RWPE2 (cell line): ENCODE results near the gene VIT.

Experiments
- ATAC-seq: fragments of 200-7000 bp; cut with Tn5 transposase; 3 replicates; pipeline ENCODE4 v1.9.1; 2021; ENCODE audit warnings: low read depth
- DNase-seq: peaks from one replicate; pipeline ENCODE4 v3.0.0-alpha.2; 2020; ENCODE audit warnings: low spot score
- H3K27ac ChIP-seq: fragments of 450-650 bp; 2 replicates; pipeline ENCODE4 v1.5.1; 2017; ENCODE audit warnings: mild to moderate bottlenecking; ENCODE audit not compliant: poor library complexity, severe bottlenecking
- H3K27me3 ChIP-seq: fragments of 250-450 bp; sonication (Bioruptor Pico); 2 replicates; pipeline ENCODE4 v1.5.1; 2021; ENCODE audit warnings: mild to moderate bottlenecking, moderate library complexity; ENCODE audit not compliant: insufficient read depth, poor library complexity, severe bottlenecking
- H3K36me3 ChIP-seq: fragments of 250-450 bp; sonication (Bioruptor Pico); 2 replicates; pipeline ENCODE4 v1.5.1; 2020; ENCODE audit warnings: low read depth, mild to moderate bottlenecking, moderate library complexity
- H3K4me1 ChIP-seq: fragments of 250-450 bp; sonication (Bioruptor Pico); 2 replicates; pipeline ENCODE4 v1.5.1; 2021; ENCODE audit warnings: mild to moderate bottlenecking, moderate library complexity; ENCODE audit not compliant: insufficient read depth, poor library complexity, severe bottlenecking
- H3K4me3 ChIP-seq: fragments of 250-450 bp; sonication (Bioruptor Pico); 2 replicates; pipeline ENCODE4 v1.5.1; 2021; ENCODE audit warnings: mild to moderate bottlenecking, moderate library complexity; ENCODE audit not compliant: severe bottlenecking
- H3K9me3 ChIP-seq: fragments of 250-450 bp; sonication (Bioruptor Pico); 2 replicates; pipeline ENCODE4 v1.5.1; 2021; ENCODE audit warnings: mild to moderate bottlenecking, moderate library complexity; ENCODE audit not compliant: severe bottlenecking
- CTCF ChIP-seq: fragments of 450-650 bp; IDR thresholded peaks from one replicate; pipeline ENCODE4 v1.5.1; 2017; ENCODE audit warnings: mild to moderate bottlenecking, moderate library complexity; ENCODE audit not compliant: poor library complexity, severe bottlenecking

Gene VIT

GRCh38 chr2:36753706-36754221, 57.3 kb downstream of the VIT start:
- no peak overlapping the region for H3K27ac ChIP-seq
- ATAC-seq (no peak), DNase-seq (no peak)
- no peaks in the 10 kb centered on the region for H3K9me3 ChIP-seq
- no peak overlapping the region for H3K4me3 ChIP-seq
- peaks cover 3% of the 10 kb centered on the region for H3K4me1 ChIP-seq
- no peaks in the 10 kb centered on the region for H3K36me3 ChIP-seq
- TF ChIP-seq CTCF: no peak
- no peaks in the 10 kb centered on the region for H3K27me3 ChIP-seq

GRCh38 chr2:36754578-36754977, 58.1 kb downstream of the VIT start:
- Histone ChIP-seq H3K4me3 (no peak overlapping the region), H3K27ac (no peak overlapping the region), H3K9me3 (no peaks in the 10 kb centered on the region), H3K4me1 (peaks cover 3% of the 10 kb centered on the region), H3K36me3 (no peaks in the 10 kb centered on the region), H3K27me3 (no peaks in the 10 kb centered on the region)
- no peak for DNase-seq
- no peak for ATAC-seq
- no peak for TF ChIP-seq CTCF

- DNase-seq (no peak), ATAC-seq (no peak)
- TF ChIP-seq CTCF: no peak
- Histone ChIP-seq H3K27ac (no peak overlapping the region), H3K36me3 (no peaks in the 10 kb centered on the region), H3K4me1 (peaks cover 3% of the 10 kb centered on the region), H3K27me3 (no peaks in the 10 kb centered on the region), H3K9me3 (no peaks in the 10 kb centered on the region), H3K4me3 (no peak overlapping the region)
These were observed 59.9 kb downstream of the VIT start for GRCh38 chr2:36756438-36756837.

GRCh38 chr2:36762764-36763490, 66.4 kb downstream of the VIT start:
- H3K4me1 ChIP-seq: no peaks in the 10 kb centered on the region
- no peaks in the 10 kb centered on the region for H3K27me3 ChIP-seq
- no peak for TF ChIP-seq CTCF
- H3K36me3 ChIP-seq: no peaks in the 10 kb centered on the region
- H3K9me3 ChIP-seq: no peaks in the 10 kb centered on the region
- H3K4me3 ChIP-seq: no peak overlapping the region
- ATAC-seq (no peak), DNase-seq (no peak)
- no peak overlapping the region for H3K27ac ChIP-seq

GRCh38 chr2:36769106-36769505, 72.6 kb downstream of the VIT start:
- no peak for DNase-seq
- no peaks in the 10 kb centered on the region for H3K36me3 ChIP-seq

More at GRCh38 chr2:36769106-36769505, 72.6 kb downstream of the VIT start:
- Histone ChIP-seq H3K27ac (no peak overlapping the region), H3K4me3 (no peak overlapping the region), H3K4me1 (no peaks in the 10 kb centered on the region), H3K27me3 (no peaks in the 10 kb centered on the region), H3K9me3 (no peaks in the 10 kb centered on the region)
- no peak for ATAC-seq
- TF ChIP-seq CTCF: no peak
